ENCODE measurements around the gene PDE1A. TPM values are rescaled to one million over a fixed set of nuclear protein-coding genes. Genes with fewer than 3 reads are reported as not detected.

Gene PDE1A
- total RNA-seq, 4 donors from 2014 or later, result 72.3 to 101 (median 85.7) TPM

- H3K27me3 ChIP-seq, result no peaks in the 10 kb centered on the region
- peaks cover 1 to 15% of the 10 kb centered on the region in 2 donors for H3K4me1 ChIP-seq
- no peaks in the 10 kb centered on the region for H3K9me3 ChIP-seq
- H3K36me3 ChIP-seq, result no peaks in the 10 kb centered on the region
- no peak overlapping the region for H3K4me3 ChIP-seq (replicated peaks in 1 of 3)
- no peak for DNase-seq
- TF ChIP-seq CTCF (IDR thresholded peaks at IDR 0.05) (no peak), POLR2A (IDR thresholded peaks at IDR 0.05) (no peak)
- intact Hi-C loops (cut with DNase I), result no loop called here
- no peak overlapping the region for H3K27ac ChIP-seq
Observed at GRCh38 chr2:182384860-182385259, 42.0 kb downstream of the PDE1A start.

GRCh38 chr2:182381225-182381624, 45.6 kb downstream of the PDE1A start:
- Histone ChIP-seq H3K36me3 (no peaks in the 10 kb centered on the region), H3K27ac (peak overlapping the region in 2 of 3 donors; percentile 32 to 86), H3K4me3 (replicated peaks in 1 of 3) (no peak overlapping the region), H3K9me3 (no peaks in the 10 kb centered on the region), H3K4me1 (peaks cover 21 to 34% of the 10 kb centered on the region in 2 donors), H3K27me3 (no peaks in the 10 kb centered on the region)
- 85 to 86% methylated on average over 8 of the region's 8 CpGs for WGBS, 2 donors
- DNase-seq, result no peak
- TF ChIP-seq POLR2A (IDR thresholded peaks at IDR 0.05) (no peak), CTCF (IDR thresholded peaks at IDR 0.05) (no peak)
- intact Hi-C loops (cut with DNase I), result no loop called here

GRCh38 chr2:182379241-182379640, 47.6 kb downstream of the PDE1A start:
- no peak for TF ChIP-seq POLR2A (IDR thresholded peaks at IDR 0.05)
- no peak for TF ChIP-seq CTCF (IDR thresholded peaks at IDR 0.05)
- Histone ChIP-seq H3K27ac (peak overlapping the region; percentile 33 to 86 (median 63)), H3K4me3 (replicated peaks in 1 of 3) (no peak overlapping the region), H3K27me3 (no peaks in the 10 kb centered on the region), H3K36me3 (no peaks in the 10 kb centered on the region), H3K9me3 (no peaks in the 10 kb centered on the region), H3K4me1 (peaks cover 21 to 34% of the 10 kb centered on the region in 2 donors)
- intact Hi-C loops (cut with DNase I), result no loop called here
- DNase-seq, result peak in 1 of 2 donors; percentile 21
- WGBS, 2 donors, result 4 to 6% methylated on average over 1 of the region's 1 CpG

GRCh38 chr2:182378759-182379158, 48.1 kb downstream of the PDE1A start:
- intact Hi-C loops (cut with DNase I), result no loop called here

GRCh38 chr2:182377467-182377866, 49.4 kb downstream of the PDE1A start:
- intact Hi-C loops (cut with DNase I), result no loop called here
- peak overlapping the region in 1 of 3 donors; percentile 63 for H3K27ac ChIP-seq
- no peaks in the 10 kb centered on the region for H3K9me3 ChIP-seq
- H3K27me3 ChIP-seq, result no peaks in the 10 kb centered on the region
- no peak overlapping the region for H3K4me3 ChIP-seq (replicated peaks in 1 of 3)
- no peak for DNase-seq
- WGBS, 2 donors, result 83 to 85% methylated on average over 1 of the region's 1 CpG
- TF ChIP-seq POLR2A (IDR thresholded peaks at IDR 0.05) (no peak), CTCF (IDR thresholded peaks at IDR 0.05) (no peak)
- H3K36me3 ChIP-seq, result no peaks in the 10 kb centered on the region
- H3K4me1 ChIP-seq, result peaks cover 27 to 41% of the 10 kb centered on the region in 2 donors

More at GRCh38 chr2:182378759-182379158, 48.1 kb downstream of the PDE1A start:
- DNase-seq, result no peak
- TF ChIP-seq CTCF (IDR thresholded peaks at IDR 0.05), result no peak
- TF ChIP-seq POLR2A (IDR thresholded peaks at IDR 0.05), result no peak
- Histone ChIP-seq H3K27me3 (no peaks in the 10 kb centered on the region), H3K9me3 (no peaks in the 10 kb centered on the region), H3K4me3 (replicated peaks in 1 of 3) (no peak overlapping the region), H3K27ac (peak overlapping the region; percentile 33 to 86 (median 63)), H3K36me3 (no peaks in the 10 kb centered on the region), H3K4me1 (peaks cover 21 to 33% of the 10 kb centered on the region in 2 donors)
- 19 to 25% methylated on average over 2 of the region's 2 CpGs for WGBS, 2 donors

Data from thyroid gland (tissue), 4 donors.